ENCODE measurements around the gene HOATZ.

The HOATZ gene

DNA sequence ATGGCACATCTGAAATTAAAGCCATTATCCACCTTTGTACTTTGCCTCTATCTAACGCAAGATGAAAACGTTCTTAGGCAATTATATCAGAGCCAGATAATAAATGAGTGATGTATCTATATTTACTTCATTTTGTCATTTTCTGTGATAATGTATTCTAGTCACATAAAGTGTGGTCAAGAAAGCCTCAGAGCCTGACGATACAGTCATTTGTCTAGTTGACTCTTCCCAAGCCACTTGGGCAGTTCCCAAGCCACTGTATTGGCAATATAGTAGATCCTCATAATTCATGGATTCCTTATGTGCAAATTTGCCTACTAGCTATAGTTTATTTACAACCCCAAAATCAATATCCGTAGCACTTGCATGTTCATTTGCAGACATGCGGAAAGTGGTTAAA is 7.8 kb downstream of the HOATZ start:
- no peak for DNase-seq (ENCODE audit: low read depth)

DNA sequence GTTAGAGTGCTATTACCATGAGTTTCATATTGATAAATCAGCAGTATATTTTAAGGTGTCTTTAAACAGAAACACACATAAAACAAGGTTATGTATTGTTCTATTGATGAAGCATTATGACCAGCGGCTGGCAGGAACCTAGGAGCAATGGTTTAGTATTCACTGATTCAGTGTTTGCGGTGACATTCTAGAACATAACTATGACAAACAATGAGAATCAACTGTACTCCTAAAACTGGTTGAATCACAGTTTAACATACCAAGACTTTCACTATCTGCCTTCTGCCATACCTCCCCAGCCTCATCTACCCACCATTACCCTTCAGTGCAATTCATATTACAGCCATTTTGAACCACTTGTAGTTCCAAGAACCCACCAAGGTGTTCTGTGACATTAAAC is 8.8 kb downstream of the HOATZ start:
- no peak for DNase-seq (ENCODE audit: low read depth)

DNA sequence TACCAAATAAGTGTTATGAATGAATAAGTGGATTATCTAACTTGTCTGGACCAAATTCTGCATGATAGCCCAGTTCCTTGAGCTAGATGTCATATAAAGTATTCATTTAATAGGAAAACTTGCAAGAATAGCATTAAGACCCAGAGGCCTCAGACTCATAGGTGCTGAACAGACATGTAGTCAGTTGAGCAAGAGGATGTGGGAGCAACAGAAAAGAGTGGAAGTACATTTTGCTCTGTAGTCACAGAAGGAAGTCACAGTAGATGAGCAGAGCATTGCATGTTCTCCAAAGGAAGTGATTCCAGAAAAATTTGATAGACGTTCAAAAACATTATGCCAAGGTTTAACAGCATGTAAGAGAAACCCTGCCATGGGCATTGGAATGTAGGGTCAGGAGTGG is 9.5 kb downstream of the HOATZ start:
- DNase-seq (ENCODE audit: low read depth), result no peak

DNA sequence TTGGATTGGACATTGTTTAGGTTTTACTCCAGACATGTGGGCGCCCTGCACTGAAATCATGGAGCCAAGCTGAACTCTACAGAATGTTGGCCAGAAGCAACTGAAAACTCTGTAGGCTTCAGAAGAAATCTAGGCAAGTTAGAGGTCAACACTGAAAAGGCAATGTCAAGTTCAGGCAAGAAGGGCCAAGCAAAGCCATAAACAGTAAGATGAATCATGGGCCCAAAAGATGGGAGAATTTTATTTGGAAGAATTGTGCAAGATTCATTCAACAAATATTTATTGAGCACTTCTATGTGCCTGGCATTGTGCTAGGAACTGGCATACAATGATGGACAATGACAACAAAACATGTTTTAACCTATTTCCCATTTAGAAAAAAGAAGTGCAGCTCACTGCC is 10.9 kb downstream of the HOATZ start:
- DNase-seq (ENCODE audit: low read depth), result no peak

DNA sequence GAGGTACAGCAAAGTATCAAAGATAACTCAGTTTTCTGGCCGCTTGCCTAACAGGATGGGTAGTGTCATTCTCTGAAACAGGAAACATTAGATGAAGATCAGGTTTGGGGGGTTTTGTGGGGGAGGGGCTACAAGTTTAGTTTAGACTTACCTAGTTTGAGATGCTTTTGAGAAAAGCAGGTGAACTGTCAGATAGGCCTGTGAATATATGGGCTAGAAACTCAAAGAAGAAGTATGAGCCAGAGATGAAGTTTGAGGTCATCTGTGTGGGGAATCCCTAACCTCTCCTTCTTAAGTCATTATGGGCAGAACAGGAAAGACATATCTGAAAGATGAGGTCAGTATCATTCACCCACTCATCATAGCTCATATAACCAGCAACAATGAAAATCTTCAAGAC is 11.9 kb downstream of the HOATZ start:
- DNase-seq (ENCODE audit: low read depth), result no peak

DNA sequence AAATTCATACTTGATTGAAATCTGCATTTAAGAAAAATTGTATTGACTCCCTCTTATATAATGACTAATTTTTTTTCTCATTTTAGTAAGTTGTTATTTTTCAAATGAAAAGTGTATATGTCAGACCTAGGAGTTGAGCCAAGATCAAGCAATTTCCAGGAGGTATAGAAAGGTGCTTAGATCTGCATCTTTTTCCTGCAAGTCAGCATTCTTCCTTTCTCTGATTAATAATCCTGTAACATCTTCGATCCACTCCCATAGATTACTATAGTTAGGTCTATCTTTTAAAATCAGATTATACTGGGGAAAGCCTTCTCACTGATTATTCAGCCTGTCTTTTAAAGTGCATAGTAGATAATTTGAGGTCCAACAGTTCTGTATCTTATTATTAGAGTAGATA is 12.7 kb downstream of the HOATZ start:
- DNase-seq (ENCODE audit: low read depth), result no peak

DNA sequence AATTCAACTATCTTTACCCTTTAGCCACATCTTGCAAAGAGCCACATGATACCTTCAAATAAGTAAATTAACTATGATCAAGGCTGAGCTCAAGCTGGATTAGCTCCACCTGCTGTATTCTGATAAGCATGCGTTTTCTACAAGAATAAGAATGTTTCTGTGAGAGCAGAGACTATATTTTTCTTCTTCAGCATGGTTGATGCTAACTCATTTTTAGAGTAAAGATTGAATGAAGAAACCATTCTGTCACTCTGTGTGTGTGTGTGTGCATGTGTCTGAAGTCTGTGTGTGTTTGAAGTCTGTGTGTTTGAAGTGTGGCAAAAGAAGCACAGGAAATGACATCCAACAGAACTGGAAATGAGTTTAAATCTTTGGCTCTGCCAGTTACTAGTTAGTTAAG is 14.0 kb downstream of the HOATZ start:
- DNase-seq (ENCODE audit: low read depth), result no peak

DNA sequence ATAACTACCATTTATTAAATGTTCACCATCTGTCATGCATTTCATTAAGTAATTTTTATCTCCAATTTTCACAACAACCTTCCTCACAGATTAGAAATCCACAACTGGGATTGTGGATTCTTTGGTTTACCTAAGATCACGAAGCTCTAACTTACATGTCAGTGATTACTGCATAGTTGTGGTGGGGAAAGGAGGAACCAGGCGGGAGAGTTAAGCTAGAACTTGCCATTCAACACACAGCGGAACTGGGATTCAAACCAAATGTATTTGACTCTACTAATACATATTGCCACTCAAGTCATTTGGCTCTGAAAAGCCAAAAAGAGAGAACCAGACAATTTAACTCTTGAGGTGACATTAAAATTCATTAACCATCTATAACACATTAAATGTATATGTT is 15.5 kb downstream of the HOATZ start:
- DNase-seq (ENCODE audit: low read depth), result no peak

DNA sequence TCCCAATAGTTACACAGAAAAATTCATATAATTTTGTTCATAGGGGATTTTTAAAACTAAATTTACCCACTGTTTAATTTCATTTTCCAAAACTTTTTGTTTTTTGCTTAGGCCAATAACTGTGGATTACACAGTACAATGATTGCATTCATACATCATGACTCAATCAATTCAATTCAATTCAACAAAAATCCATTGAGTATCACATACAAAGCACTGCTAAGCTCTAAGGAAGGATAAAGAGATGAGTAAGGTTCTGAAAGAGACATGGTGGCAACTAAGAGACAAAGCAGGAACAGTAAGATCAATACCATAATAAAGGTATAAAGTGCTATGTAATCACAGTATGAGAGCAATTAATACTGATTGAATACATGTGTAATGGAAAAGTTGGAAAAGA is 16.6 kb downstream of the HOATZ start:
- no peak for DNase-seq (ENCODE audit: low read depth)

DNA sequence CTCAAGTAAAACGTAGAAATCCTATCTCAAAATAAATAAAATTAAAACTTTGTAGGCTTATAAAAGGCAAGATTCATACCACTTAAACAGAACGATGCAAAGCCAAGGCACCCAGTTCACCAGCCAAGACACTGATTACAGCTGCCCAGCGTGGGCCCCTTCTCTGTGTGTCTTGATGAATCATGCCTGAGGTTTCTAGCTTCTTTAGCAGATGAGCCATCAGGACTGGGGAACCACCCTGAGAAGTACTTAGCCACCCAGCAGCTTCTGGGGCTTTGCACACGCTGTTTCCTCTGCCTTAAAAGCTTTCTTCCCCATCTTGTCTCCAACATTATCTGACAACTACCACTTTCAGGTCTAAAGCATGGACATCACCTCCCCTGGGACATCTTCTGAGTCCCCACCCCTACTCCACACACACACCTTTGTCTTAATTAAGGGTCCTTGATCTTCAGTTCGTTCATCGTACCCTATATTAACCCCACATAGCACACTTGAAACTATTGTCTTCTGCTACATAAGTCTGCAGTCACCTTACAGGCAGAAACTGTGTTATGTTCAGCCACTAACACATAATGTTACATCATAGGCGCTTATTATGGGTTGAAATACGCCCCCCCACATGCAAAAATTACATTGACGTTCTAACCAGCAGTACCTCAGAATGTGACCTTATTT is 17.2 kb downstream of the HOATZ start:
- no peak for DNase-seq (ENCODE audit: low read depth)

DNA sequence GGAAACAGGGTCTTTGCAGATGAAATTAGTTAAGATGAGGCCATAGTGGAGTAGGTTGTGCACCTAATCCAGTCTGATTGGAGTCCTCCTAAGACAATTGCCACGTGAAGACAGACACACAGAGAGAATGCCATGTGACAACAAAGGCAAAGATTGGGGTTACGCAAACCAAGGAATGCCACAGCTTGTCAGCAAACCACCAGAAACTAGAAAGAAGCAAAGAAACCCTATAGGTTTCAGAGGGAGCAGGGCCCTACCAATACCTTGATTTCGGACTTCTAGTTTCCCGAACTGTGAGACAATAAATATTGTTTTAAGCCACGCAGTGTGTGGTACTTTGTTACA is 17.8 kb downstream of the HOATZ start:
- DNase-seq (ENCODE audit: low read depth), result no peak

DNA sequence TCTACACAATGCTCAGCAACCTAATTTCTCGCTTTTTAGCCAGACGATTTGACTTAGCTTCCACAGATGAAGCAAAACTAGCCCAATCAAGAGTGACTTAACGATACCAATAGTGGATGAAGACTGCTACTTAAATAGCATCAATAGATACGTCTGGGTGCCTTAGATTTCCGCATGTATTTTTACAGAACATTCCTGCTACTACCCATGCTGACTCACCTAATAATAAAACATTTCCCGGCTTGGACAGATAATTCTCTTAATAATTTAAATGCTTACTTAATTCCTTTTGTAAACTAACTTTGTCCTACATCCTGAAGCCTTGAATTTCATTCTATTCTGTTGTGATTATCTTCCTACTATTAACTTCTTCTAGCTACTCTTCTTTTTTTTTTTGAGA is 20.7 kb downstream of the HOATZ start:
- no peak for DNase-seq (ENCODE audit: low read depth)

DNA sequence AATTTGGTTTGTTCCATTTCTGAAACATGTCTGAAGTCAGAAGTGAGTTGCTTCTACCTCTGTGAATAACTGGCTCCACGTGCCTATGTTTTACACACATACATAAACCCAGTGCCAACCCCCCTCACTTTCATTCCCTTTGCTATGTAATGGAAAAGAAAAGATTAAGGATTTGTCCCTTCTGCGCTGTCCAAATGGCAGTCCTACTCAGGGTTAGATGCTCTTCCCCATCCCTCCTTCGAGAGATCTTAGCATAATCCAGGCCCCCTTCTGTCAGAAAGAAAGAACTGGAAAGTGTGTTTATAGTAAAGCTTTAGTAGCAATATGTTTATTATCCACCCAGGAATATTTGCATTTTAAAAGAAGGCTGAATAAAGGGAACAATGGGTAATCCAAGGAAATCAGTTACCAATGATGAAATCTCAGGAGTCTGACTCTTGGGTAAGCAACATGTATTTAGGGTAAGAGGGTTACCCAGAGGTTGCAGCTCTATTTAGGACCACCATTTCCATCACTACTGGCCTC is 22.8 kb downstream of the HOATZ start:
- DNase-seq (ENCODE audit: low read depth), result no peak

DNA sequence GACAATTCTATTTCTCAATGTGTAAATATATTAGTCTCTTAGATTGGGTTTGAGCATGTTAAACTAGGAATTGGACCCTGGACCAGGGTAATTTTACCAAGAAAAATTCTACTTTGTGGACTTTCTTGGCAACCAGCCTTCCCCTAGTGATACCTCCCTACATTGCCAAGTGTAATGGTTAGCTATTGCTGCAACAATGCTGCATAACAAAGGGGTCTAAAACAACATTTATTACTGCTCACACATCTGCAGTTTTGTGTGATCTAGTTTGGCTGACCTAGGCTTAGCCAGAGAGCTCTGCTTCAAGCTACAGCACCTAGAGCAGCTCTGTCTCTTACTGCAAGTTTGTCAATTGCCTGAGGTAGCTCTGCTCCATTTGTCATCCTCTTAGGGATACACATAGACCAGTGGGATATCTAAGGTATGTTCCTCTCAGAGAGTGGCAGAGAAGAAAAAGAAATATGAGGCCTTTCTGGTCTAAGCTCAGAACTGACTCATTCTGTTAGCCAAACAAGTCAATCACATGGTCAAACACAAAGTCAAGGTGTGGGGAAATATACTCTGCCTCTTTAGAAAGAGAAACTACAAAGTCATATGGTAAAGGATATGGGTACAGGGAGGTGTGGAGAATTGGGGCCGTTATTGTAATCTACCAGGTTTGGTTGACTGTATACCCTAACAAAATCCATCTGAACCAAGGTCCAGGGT is 24.0 kb downstream of the HOATZ start:
- no peak for DNase-seq (ENCODE audit: low read depth)

DNA sequence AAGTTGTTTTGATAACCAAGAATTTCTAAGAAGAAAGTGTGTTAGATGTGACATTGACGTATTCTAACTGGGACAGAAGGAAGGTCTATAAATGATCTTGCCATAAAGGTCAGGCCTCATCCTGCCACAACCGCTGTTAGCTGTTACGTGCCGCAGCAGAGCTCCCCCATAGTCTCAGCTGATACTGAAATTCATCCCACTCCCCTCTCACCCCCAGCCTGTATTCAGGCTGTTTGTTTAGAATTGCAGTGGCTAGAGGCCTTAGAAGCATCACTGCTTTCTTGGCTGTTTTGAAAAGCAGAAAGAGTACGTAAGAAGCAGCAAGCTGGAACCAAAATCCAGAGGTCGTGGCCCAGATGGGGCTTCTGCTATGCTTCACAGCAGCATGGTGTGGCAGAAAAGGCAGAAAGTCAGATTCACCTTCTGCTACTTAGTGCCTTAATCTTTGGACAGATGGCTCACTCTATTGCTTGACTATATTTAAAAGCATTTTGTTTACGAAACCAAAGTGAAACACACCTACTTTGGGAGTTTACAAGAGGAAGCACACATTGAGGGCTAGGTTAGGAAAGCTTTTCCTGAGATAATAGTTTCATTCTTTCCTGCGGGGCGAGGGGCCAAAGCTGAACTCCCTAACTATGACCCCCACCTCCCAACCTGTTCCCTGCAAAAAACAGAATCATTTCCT is 25.0 kb downstream of the HOATZ start:
- no peak for DNase-seq (ENCODE audit: low read depth)

DNA sequence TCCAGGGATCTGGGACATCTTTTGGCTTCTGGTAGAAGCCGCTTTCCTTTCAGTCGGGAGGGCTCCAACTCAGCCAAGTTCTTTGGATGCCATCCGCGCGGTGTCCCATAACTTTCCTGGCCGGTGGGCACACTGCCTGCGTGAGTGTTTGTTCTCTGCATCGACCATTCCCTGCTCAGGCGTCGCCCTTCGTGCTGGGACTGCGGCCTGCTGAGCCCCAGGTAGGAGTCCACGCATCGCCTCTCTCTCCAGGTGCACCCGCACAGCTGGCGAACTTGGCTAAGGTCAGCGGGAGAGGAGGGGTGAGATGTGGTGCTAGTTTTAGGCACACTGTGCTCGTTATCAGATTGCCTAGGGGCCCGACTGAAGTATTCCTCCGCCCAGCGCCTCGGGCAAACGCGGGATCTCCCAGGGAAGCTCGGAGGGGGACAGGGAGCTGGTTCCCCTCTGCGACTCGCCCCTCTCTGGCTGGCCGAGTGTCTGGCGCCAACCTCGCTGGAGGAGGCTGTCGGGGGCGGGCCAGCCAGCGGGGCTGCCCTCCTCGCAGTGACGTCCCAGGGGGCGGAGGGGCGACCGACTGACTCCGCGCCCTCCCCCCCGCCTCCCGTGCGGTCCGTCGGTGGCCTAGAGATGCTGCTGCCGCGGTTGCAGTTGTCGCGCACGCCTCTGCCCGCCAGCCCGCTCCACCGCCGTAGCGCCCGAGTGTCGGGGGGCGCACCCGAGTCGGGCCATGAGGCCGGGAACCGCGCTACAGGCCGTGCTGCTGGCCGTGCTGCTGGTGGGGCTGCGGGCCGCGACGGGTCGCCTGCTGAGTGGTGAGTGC is 25.7 kb downstream of the HOATZ start, which contains the start of gene LAYN:
Gene LAYN (plus strand): TSS at position 607 of the 823 bp plus-strand sequence. CDS start 124 bp downstream, at position 731.
- no peak for DNase-seq (ENCODE audit: low read depth)

DNA sequence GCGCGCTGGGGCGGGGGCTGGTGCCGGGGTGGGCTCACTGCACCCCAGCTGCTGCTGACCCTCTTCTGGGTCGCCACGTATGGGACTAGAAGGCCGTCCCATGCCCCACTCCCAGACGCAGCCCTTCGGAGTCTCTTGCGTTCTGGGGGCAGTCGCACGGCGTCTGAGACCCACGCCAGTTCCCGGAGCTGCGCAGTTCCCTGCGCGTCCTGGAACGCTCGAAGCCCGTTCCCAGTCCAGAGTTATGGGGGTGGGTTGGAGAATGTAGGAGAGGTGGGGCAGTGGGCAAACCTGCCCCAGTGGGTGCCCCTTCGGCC is 26.3 kb downstream of the HOATZ start:
- DNase-seq (ENCODE audit: low read depth), result no peak

DNA sequence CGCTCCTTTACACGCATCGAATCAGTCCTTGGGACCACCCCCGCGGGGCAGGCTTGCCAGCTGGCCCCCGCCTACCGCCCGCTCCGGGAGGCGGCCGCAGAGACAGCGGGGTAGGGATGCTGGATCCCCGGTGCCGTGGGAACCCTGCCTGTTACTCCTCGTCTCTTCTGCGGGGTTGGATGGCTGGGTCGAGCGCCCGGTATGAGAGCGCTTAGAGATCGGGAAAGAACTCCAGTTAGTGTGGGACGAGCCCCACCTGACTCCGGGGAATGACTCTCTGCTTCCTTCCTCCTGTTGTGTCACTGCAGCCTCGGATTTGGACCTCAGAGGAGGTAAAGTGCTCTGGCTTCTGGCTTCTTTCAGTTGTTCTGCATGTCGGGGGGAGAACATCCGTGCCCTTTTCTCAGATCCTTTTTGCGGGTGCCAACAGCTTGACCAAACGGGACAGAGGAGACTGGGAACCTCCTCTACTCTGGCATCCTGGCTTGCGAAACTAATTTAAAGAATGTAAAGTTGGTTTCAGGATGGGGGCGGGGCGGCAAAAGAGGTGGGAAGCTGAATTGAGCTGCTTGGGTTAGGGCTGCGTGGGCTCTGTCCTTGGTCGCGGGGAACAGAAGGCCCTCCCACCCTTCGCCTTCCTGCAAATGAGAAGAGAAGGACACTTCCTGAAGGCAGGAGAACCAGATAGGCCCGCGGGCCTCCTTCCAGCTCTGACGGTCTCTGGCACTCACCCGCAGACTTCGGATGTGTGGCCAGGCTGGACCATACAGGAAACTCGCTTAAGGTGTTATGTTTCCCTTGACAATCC is 26.9 kb downstream of the HOATZ start:
- DNase-seq (ENCODE audit: low read depth), result no peak

DNA sequence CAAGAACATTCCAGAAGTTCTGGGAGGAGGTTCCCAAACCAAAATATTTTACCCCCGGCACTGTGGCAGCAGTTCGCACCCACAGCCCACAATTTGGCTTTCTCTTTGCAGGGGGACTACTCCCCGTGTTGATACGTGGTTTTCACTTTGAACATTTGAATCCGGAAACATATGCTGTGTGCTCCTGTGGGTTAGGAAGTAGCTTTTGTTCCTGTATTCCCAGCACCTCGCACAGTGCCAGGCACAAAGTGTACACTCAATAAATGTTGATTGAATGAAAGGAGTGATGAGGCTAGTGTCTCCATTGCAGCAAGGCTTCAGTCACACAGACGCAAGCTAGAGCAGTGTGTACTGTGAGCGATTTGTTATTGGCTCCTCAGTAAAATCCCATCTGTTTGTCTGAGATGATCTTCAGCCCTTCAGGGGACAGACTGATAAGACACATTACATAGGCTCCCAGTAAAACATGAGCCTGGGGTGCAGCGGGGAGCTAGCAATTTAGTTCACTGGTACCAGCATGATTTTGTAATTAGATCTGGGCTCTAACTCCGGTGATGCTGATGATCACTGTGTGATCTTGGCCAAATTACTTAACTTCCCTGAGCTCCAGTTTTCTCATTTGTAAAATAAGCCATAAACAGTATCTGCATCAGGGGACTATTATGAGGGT is 28.2 kb downstream of the HOATZ start:
- DNase-seq (ENCODE audit: low read depth), result no peak

DNA sequence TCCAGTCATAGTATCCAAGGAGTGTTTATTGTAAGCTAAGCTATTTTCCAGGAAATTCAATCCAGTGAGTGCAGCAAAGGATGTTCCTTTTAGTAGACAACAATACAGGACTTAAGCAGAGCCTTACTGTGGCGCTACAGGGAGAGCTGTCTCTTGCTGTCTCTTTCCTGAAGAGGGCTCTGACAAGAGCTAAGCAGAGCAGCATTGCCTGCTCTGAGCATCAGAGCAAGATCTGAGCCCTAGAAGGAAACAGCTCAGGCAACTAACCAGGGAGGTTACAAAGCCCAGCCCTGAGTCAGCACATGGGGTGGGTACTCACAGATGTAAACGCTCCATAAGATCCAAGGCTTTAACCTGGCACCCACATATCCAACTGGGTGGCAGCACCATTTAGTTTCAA is 33.9 kb downstream of the HOATZ start:
- no peak for DNase-seq (ENCODE audit: low read depth)
